D721Med (cell line): ENCODE results near the gene TBKBP1.
"Not testable (repeated sequence)": the region's sequence is repeated elsewhere in the genome, so short reads cannot be mapped to it uniquely, and the experiment has no call there.

Experiments
- DNase-seq: peaks from one replicate; pipeline ENCODE4 v3.0.0; 2011; ENCODE audit warnings: low spot score; ENCODE audit not compliant: insufficient read length
- FAIRE-seq: peaks from 2 replicates; lab custom pipeline; 2011; peaks lifted over from hg19 to GRCh38; lab: Jason Lieb, UNC
- CTCF ChIP-seq: IDR thresholded peaks from 2 replicates; pipeline ENCODE4 v1.5.1; 2012; ENCODE audit warnings: mild to moderate bottlenecking, control low read depth; ENCODE audit not compliant: insufficient read depth; ENCODE audit errors: missing control alignments

TBKBP1 gene

DNA sequence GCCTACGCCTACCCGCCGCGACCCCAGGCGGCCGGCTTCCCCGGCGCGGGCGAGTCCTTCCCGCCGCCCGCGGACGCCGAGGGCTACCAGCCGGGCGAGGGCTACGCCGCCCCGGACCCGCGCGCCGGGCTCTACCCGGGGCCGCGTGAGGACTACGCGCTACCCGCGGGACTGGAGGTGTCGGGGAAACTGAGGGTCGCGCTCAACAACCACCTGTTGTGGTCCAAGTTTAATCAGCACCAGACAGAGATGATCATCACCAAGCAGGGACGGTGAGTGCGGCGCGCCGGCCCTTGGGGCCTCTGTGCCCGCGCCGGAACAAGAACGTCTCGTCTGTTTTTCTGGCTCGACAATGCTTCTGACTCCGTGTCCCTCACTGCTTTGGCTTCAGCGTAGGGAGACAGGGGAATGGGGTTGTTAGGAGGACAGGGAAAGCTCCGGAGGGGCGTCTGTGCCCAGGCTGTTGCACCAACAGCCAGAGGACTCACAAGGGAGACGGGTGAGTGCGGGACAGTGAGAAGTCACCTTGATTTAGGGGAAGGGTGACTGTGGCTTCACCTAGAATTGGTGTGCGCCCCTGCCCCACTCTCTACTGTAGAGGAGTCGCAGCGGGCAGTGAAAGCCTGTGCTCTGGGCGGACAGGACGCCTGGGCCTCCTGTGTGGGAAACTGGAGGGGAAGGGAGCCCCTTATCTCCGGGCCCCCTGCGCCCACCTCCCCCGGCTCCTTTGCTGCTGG lies 39.9 kb downstream of the TBKBP1 start:
- no peak for FAIRE-seq
- no peak for TF ChIP-seq CTCF
- no peak for DNase-seq

- DNase-seq: no peak
- no peak for FAIRE-seq
- TF ChIP-seq CTCF: no peak
Observed at GRCh38 chr17:47735139-47735464, 41.1 kb downstream of the TBKBP1 start.

- FAIRE-seq (no peak), DNase-seq (no peak)
- no peak for TF ChIP-seq CTCF
Observed at GRCh38 chr17:47735536-47736011, 41.6 kb downstream of the TBKBP1 start.

DNA sequence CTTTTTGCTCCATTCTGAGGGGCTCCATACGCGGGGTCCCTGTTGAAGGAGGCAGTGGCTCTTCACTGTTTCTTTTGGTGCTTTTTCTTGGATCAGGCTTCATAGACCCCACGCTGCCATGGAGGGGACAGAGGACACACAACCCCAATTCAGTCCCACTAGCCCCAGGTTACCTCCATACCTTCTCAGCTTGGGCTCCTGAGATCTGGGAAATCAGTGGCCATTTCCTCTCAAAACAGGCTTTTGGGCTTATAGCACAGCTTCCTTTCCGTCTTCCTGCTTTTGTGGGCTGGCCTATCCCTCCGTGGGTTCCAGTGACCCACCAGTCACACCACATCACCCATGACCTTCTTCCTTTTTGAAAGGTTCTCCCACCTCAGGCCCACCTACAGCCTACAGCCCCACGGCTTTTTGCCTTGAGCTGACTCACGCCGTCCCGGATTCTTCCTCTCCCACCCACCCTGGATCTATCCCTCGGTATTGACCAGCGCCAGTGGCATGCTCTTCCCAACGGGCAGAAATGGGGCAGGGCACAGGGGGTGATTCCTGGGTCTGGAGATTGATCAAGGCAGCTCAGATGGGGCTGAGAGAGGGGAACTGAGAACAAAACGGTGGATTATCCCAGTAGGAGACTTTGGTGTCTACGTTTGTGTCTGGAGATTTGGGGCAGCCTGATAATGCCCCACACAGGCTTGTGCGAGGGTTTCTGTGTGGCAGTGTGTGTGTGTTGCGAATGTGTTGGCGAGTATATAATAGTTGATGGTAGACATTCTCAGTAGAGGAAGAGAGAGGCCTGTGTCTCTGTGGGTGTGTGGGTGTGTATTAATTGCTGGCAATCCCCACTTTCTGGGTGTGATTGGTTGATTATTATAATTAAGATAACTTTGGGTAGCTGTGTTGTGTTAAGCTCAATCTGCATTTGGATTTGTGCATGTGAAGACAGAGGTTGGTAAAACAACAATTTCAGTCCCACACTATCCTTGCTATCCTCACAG lies 42.8 kb downstream of the TBKBP1 start:
- FAIRE-seq (no peak), DNase-seq (no peak)
- TF ChIP-seq CTCF: no peak

GRCh38 chr17:47738178-47738577 lies 44.2 kb downstream of the TBKBP1 start:
- FAIRE-seq (no peak), DNase-seq (no peak)
- TF ChIP-seq CTCF: no peak

DNA sequence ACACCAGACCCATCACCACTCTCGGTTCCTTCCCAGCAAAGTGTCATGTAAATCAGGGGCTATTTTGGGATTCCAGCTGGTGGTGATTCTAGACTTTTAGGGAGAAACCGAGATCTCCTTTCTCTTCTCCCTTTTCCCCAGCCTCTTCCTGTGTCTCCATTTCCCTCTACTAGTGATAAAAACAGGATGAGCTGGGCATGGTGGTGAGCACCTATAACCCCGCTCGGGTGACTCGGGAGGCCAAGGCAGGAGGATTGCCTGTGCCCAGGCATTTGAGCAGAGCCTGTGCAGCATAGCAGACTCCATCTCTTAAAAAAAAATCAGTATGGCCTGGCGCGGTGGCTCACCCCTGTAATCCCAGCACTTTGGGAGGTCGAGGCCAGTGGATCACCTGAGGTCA lies 45.2 kb downstream of the TBKBP1 start:
- FAIRE-seq (no peak), DNase-seq (no peak)
- TF ChIP-seq CTCF: no peak

GRCh38 chr17:47739945-47740344 lies 46.0 kb downstream of the TBKBP1 start:
- FAIRE-seq, DNase-seq: not testable (repeated sequence)
